ENCODE measurements around the gene WNT7A.

Gene WNT7A

GRCh38 chr3:13801361-13802204 lies 78.3 kb downstream of the WNT7A start:
- no peak overlapping the region for H3K4me2 ChIP-seq (ENCODE audit: low read depth, low read length, poor library complexity, severe bottlenecking)

DNA sequence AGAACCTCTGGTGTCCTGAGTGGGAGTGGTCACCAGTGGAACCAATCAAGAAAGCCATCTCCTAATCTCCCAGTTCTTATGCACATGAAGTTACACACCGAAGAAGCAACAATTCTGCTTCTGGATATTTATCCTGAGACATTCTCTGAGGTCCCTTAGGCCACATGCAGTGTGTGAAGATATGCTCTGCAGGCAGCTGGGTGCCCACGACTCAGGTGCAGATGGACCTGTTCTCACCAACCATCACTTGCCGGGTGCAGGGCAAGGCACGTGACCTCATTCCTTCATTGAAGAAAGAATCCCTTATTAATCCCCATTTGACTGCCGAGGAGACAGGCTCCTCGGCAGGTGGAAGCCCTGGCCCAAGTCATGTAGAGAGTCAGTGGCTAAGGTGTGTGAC lies 79.8 kb downstream of the WNT7A start:
- H3K4me2 ChIP-seq (ENCODE audit: low read depth, low read length, poor library complexity, severe bottlenecking), result no peak overlapping the region
- no peaks in the 10 kb centered on the region for H3K79me2 ChIP-seq (ENCODE audit: insufficient read depth, low read length)
- H3K4me3 ChIP-seq (ENCODE audit: low read length, poor library complexity, severe bottlenecking), result no peak overlapping the region

More at GRCh38 chr3:13801361-13802204, 78.3 kb downstream of the WNT7A start:
- no peaks in the 10 kb centered on the region for H4K20me1 ChIP-seq (ENCODE audit: insufficient read depth, low read length, poor library complexity, severe bottlenecking)
- H3K4me3 ChIP-seq (ENCODE audit: low read length, poor library complexity, severe bottlenecking), result no peak overlapping the region
- no peaks in the 10 kb centered on the region for H3F3A ChIP-seq (ENCODE audit: low read depth)
- H3K9me2 ChIP-seq (replicated peaks; ENCODE audit: low read depth, low read length), result no peaks in the 10 kb centered on the region
- H3K4me1 ChIP-seq (ENCODE audit: insufficient read depth, low read length, poor library complexity, severe bottlenecking), result no peaks in the 10 kb centered on the region
- TF ChIP-seq CTCF (conservative IDR thresholded peaks at IDR 0.05; ENCODE audit: low read length) (no peak), EZH2phosphoT487 (IDR thresholded peaks at IDR 0.05; ENCODE audit: borderline replicate concordance) (no peak)
- H2AFZ ChIP-seq (ENCODE audit: low read length), result no peak overlapping the region
- H3K27me3 ChIP-seq (ENCODE audit: insufficient read depth, low read length, poor library complexity, severe bottlenecking), result no peaks in the 10 kb centered on the region
- H3K9ac ChIP-seq (ENCODE audit: low read depth, low read length, poor library complexity, severe bottlenecking), result no peak overlapping the region
- H3K36me3 ChIP-seq (ENCODE audit: insufficient read depth, low read length), result no peaks in the 10 kb centered on the region
- no peaks in the 10 kb centered on the region for H3K79me2 ChIP-seq (ENCODE audit: insufficient read depth, low read length)
- H3K9me3 ChIP-seq (ENCODE audit: insufficient read depth, low read depth, low read length), result no peaks in the 10 kb centered on the region

DNA sequence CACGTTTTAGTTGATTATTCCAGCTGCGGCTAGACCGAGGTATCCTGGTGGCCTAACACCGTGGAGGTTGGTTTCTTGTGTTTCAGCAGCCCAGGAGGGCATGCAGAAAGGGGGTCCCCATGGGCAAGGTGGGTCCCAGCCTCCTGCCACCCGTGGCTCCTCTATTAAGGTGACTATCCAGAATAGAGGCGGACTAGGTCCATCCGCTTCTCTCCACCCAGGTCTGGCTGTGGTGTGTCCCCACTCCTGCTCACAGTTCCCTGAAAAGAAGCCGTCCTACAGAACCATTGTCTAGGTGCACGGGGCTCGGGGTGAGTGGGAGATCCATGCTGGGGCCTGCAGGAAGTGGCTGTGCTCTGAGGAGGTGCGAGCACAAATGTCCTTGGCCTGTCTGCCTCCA lies 81.5 kb downstream of the WNT7A start:
- H3K9ac ChIP-seq (ENCODE audit: low read depth, low read length, poor library complexity, severe bottlenecking), result no peak overlapping the region
- H3K27me3 ChIP-seq (ENCODE audit: insufficient read depth, low read length, poor library complexity, severe bottlenecking), result no peaks in the 10 kb centered on the region
- no peaks in the 10 kb centered on the region for H3K9me3 ChIP-seq (ENCODE audit: insufficient read depth, low read depth, low read length)
- no peaks in the 10 kb centered on the region for H3K79me2 ChIP-seq (ENCODE audit: insufficient read depth, low read length)
- no peak overlapping the region for H2AFZ ChIP-seq (ENCODE audit: low read length)
- no peaks in the 10 kb centered on the region for H3F3A ChIP-seq (ENCODE audit: low read depth)
- no peak overlapping the region for H3K4me2 ChIP-seq (ENCODE audit: low read depth, low read length, poor library complexity, severe bottlenecking)
- H3K36me3 ChIP-seq (ENCODE audit: insufficient read depth, low read length), result no peaks in the 10 kb centered on the region
- no peaks in the 10 kb centered on the region for H3K4me1 ChIP-seq (ENCODE audit: insufficient read depth, low read length, poor library complexity, severe bottlenecking)
- H3K4me3 ChIP-seq (ENCODE audit: low read length, poor library complexity, severe bottlenecking), result no peak overlapping the region
- no peaks in the 10 kb centered on the region for H3K9me2 ChIP-seq (replicated peaks; ENCODE audit: low read depth, low read length)
- TF ChIP-seq EZH2phosphoT487 (IDR thresholded peaks at IDR 0.05; ENCODE audit: borderline replicate concordance) (no peak), CTCF (conservative IDR thresholded peaks at IDR 0.05; ENCODE audit: low read length) (no peak)
- no peaks in the 10 kb centered on the region for H4K20me1 ChIP-seq (ENCODE audit: insufficient read depth, low read length, poor library complexity, severe bottlenecking)

More for the DNA sequence above, 79.8 kb downstream of the WNT7A start:
- Histone ChIP-seq H3K4me1 (ENCODE audit: insufficient read depth, low read length, poor library complexity, severe bottlenecking) (no peaks in the 10 kb centered on the region), H3K9ac (ENCODE audit: low read depth, low read length, poor library complexity, severe bottlenecking) (no peak overlapping the region), H4K20me1 (ENCODE audit: insufficient read depth, low read length, poor library complexity, severe bottlenecking) (no peaks in the 10 kb centered on the region), H3K36me3 (ENCODE audit: insufficient read depth, low read length) (no peaks in the 10 kb centered on the region), H2AFZ (ENCODE audit: low read length) (no peak overlapping the region), H3K9me2 (replicated peaks; ENCODE audit: low read depth, low read length) (no peaks in the 10 kb centered on the region), H3F3A (ENCODE audit: low read depth) (no peaks in the 10 kb centered on the region), H3K27me3 (ENCODE audit: insufficient read depth, low read length, poor library complexity, severe bottlenecking) (no peaks in the 10 kb centered on the region), H3K9me3 (ENCODE audit: insufficient read depth, low read depth, low read length) (no peaks in the 10 kb centered on the region)
- TF ChIP-seq CTCF (conservative IDR thresholded peaks at IDR 0.05; ENCODE audit: low read length), result no peak
- TF ChIP-seq EZH2phosphoT487 (IDR thresholded peaks at IDR 0.05; ENCODE audit: borderline replicate concordance), result no peak
